ENCODE results near the gene ARHGAP26.

DNA sequence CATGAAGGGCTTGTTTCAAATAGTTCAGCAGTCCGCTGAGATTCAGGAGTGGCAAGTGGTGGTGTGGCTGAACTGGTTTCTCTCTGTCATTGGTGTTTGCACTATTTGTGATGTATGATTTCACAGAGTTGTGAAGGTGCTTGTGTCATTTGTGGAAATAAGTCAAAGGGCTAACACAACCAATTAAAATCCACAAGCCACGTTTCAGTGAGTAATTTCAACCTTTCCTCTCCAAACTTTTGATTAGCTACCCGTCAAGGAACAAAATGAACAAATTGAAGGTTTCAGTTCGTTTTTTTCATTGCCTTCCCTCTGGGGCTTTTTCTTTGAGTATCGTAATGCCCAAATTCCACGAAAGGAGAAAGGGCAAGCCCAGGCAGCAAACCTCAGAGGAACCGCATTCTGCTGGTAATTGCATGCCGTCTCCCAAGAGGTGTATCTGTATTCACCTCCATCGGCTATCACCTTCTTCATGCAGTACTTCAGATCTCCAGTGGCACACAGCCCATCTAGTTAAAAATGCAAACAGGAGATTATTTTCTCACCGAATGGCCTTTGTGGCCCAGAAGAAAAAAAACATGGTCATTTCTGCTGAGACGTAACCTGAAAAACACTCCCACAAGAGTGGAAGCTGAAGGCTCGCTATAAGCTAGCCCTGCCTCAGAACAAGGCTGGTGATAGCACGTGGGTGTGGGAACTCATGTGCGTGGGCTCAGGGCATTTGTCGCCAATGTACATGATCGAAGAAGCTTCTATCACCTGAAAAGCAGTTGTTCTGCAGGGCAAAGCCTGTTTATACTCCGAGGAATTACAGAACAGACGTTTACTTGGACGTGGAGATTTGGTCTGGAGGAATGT, 436.2 kb downstream of the ARHGAP26 start:
- TF ChIP-seq FOXP2 (optimal IDR thresholded peaks at IDR 0.05; ENCODE audit: borderline replicate concordance, extremely low read depth, extremely low read length, insufficient read depth) (no peak), POLR2AphosphoS5 (IDR thresholded peaks at IDR 0.05; ENCODE audit: low read depth, low read length) (no peak)

Data from PFSK-1 (cell line).